ENCODE measurements around the gene TMC1.

The TMC1 gene

GRCh38 chr9:72575666-72576065 lies 54.3 kb downstream of the TMC1 start:
- DNase-seq (ENCODE audit: low read depth in 2 of 2): no peak

- no peak for DNase-seq (ENCODE audit: low read depth in 2 of 2)
These were observed 54.7 kb downstream of the TMC1 start for GRCh38 chr9:72576087-72576486.

DNA sequence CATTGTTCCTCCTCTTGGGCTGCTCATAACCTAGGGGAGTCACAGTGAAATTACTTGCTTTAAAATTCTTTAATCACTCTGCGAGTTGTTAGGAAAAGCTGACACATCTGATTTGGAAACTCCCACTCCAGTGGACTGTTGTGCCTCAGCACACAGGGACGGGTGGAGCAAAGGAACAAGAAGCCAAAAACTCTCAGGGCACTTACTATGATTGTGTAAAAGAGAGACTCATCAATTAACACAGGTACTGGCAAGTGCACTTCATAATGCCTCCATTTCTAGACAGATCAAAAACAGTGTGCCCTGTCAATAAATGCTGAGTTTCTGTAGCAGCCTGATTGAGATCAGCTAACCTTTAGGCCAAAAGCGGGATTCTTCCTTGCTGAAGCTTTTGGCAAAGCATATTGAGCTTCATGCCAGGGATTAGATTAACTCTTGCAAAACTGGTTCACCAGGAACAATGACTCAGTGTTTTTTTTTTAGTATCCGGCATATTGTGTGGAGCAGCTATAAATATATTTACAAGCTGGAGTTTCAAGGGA lies 55.9 kb downstream of the TMC1 start:
- no peak for DNase-seq (ENCODE audit: low read depth in 2 of 2)

DNA sequence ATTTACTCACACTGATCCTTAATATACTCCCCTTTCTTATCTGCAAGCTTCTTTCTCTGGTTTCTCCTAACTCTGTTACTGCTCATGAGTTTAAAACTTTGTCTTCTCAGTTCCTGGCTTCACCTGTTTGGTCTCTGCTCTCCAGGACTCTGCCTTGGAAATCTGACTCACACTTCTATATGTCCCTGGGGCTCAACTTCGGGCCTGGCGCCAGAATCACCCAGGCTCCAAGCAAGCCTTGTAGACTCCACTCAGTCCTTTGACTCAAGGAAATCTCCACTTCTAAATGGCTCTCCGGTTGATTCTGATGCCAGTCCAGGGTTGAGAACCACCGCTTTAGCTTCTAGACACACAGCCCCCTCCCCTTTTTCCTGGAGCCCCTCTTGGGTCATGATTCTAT lies 57.8 kb downstream of the TMC1 start:
- no peak for DNase-seq (ENCODE audit: low read depth in 2 of 2)

- DNase-seq (ENCODE audit: low read depth in 2 of 2): no peak
These were observed 58.6 kb downstream of the TMC1 start for GRCh38 chr9:72579880-72580550.

GRCh38 chr9:72581694-72582093 lies 60.3 kb downstream of the TMC1 start:
- no peak for DNase-seq (ENCODE audit: low read depth in 2 of 2)

- no peak for DNase-seq (ENCODE audit: low read depth in 2 of 2)
These were observed 62.0 kb downstream of the TMC1 start for GRCh38 chr9:72583370-72583769.

- no peak for DNase-seq (ENCODE audit: low read depth in 2 of 2)
These were observed 65.2 kb downstream of the TMC1 start for GRCh38 chr9:72586388-72587130.

DNA sequence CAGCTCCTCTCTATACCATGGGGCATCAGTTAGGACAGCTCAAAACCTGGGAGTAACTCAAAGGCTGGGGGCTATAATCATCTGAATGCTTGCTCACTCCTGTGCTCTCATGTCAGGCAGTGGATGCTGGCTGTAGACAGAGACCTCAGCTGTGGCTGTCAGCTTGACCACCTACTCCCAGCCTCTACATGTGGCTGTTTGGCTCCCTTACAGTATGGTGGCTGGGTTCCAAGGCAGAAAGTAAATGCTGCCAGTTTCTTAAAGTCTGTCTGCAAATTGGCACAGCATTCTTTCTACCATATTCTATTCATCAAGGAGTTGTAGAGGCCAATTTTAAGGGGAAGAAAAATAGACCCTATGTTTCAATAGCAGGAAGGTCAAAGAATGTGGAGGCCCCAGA lies 66.9 kb downstream of the TMC1 start:
- DNase-seq (ENCODE audit: low read depth in 2 of 2): no peak

GRCh38 chr9:72589667-72590521 lies 68.5 kb downstream of the TMC1 start:
- no peak for DNase-seq (ENCODE audit: low read depth in 2 of 2)

- no peak for DNase-seq (ENCODE audit: low read depth in 2 of 2)
These were observed 69.4 kb downstream of the TMC1 start for GRCh38 chr9:72590824-72591223.

- no peak for DNase-seq (ENCODE audit: low read depth in 2 of 2)
These were observed 71.3 kb downstream of the TMC1 start for GRCh38 chr9:72592502-72593403.

DNA sequence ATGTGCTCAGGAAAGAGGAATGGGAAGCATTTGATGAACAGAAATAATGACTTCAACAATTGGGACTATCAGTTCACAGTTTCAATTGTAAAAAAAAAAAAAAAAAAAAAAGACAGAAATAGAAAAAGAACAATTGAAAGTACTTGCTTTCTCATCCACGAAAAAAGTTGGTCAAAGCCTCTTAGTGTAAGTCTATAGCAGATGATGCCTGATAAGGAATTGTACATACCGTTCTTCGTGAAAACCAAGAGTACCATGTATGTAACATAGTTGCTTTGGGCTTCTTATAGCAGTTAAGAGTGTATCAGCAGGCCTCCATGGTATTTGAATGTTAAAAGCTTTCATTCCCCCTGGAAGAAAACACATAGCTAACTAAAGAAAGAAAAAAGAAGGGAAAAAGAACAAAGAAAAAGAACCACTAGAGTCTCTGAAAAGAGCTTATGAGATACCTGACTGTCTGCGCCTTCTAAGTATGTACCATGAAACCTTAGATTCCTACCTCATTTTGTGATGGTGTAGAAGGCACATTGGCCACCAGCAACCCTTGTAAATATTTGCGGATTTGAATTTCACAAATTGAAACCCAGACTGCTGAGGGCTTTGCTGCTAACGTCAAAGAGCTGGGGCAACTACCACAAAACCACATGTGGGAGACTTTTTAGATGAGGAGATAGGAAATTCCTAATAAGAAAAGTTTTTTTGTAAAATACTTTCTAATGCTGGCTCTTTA lies 75.2 kb downstream of the TMC1 start:
- DNase-seq (ENCODE audit: low read depth in 2 of 2): no peak

GRCh38 chr9:72597181-72597517 lies 75.7 kb downstream of the TMC1 start:
- no peak for DNase-seq (ENCODE audit: low read depth in 2 of 2)

DNA sequence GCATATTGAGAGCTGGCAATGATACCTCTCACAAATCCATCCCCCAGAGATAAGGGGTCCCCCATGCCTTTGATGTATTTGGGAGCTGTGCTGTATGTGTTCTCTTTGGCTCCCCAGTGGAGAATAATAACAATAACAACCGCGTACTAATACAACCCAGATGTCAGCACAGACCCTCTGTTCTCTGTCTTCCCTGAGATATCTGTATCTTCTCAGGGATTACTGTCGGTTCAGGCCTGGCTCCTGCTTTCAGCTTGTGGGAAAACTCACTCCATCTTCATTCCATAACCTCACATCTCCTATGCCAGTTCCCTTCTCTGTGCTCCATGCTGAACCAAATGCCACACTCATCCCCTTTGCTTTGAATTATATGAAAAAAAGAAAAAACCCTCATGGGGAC lies 76.2 kb downstream of the TMC1 start:
- no peak for DNase-seq (ENCODE audit: low read depth in 2 of 2)

- no peak for DNase-seq (ENCODE audit: low read depth in 2 of 2)
These were observed 77.2 kb downstream of the TMC1 start for GRCh38 chr9:72598639-72599038.

GRCh38 chr9:72599874-72600534 lies 78.6 kb downstream of the TMC1 start:
- DNase-seq (ENCODE audit: low read depth in 2 of 2): no peak

GRCh38 chr9:72600671-72601070 lies 79.3 kb downstream of the TMC1 start:
- DNase-seq (ENCODE audit: low read depth in 2 of 2): no peak

DNA sequence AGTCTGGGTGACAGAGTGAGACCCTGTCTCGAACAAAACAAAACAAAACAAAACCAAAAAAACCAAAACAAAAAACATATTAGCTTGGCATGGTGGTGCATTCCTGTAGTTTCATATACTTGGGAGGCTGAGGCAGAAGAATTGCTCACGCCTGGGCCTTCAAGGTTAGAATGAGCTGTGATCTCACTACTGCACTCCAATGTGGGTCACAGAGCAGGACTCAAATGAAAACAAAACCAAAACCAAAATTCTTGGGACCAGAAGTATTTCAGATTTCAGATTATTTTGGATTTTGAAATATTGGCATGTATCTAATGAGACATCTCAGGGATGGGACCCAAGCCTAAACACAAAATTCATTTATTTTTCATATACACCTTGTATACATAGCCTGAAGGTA lies 80.2 kb downstream of the TMC1 start:
- no peak for DNase-seq (ENCODE audit: low read depth in 2 of 2)

DNA sequence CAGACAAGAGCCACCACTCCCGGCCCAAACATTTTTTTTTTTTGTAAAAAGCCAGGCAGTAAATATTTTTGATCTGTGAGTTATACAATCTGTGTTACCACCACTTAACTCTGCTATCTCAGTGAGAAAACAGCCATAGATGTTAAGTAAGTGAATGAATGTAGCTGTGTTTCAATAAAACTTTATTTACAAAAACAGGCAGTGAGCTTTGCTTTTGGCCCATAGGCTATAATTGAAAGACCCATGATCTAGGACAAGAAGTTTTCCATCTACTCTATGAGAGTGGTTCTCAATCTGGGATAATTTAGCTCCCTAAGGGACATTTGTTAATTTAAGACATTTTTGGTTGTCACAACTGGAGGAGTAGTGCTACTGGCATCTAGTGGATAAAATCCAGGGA lies 91.0 kb downstream of the TMC1 start:
- DNase-seq (ENCODE audit: low read depth in 2 of 2): no peak

All from stimulated activated CD4-positive, alpha-beta T cell treated with anti-CD3 and anti-CD28 coated beads, Interleukin-1b, Interleukin-23, amount 100 ng/mL, for 1 hour (primary cell).